Coronary artery (tissue), 2 donors: Measurements from ENCODE around the gene TLR5.

ENCODE experiments used
- DNase-seq: peaks from one replicate; pipeline ENCODE4 v3.0.0-alpha.2; 2017; ENCODE audit warnings: low spot score
- H3K27ac ChIP-seq, 2 donors: fragments of 200-600 bp; sonication (generic); one replicate each; pipeline ENCODE4 v1.5.1; 2016 to 2019
- H3K4me3 ChIP-seq: fragments of 200-600 bp; sonication (generic); 2 replicates; pipeline ENCODE4 v1.5.1; 2016; ENCODE audit warnings: mild to moderate bottlenecking, moderate library complexity
- TF ChIP-seq, protein P1 (sequence below): fragments of 200-600 bp; sonication (generic); IDR thresholded peaks from one replicate; pipeline ENCODE4 v1.5.1; 2019; ENCODE audit warnings: antibody characterized with exemption

The TLR5 gene

DNA sequence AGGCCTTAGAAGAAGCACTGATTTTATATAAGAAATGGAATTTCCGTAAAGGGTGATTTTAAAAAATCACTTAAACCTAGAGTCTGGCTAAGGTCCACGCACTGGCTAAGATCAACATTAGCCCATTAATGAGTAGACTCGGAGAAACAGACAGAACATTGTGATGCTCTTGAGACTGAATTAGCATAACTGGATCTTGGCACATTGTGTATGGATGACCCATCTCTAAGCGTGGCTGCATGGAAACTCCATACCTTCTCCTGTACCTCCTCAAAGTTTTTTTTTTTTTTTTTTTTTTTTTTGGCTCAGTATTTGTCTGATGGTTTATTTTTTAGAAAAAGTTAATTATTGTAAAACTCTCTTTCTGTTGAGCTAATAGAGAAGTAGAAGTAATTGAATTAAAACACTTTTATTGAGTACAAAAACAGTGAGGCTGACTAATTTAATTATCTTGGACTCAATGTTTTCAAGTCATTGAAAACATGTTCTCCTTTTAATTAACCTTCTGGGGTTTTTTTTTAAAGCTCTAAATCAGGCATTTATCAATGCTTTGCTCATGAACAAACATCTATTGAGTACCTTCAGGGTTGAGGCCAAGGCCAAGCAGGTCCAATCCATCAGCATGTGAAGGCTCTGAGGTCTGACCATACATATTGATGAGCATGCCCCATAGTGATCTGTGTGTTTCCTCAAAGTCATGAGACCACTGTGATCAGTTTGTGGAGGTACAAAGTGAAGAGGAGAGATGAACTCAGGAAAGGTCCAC, 74.0 kb downstream of the TLR5 start:
- no peak for DNase-seq
- TF ChIP-seq, protein P1, sequence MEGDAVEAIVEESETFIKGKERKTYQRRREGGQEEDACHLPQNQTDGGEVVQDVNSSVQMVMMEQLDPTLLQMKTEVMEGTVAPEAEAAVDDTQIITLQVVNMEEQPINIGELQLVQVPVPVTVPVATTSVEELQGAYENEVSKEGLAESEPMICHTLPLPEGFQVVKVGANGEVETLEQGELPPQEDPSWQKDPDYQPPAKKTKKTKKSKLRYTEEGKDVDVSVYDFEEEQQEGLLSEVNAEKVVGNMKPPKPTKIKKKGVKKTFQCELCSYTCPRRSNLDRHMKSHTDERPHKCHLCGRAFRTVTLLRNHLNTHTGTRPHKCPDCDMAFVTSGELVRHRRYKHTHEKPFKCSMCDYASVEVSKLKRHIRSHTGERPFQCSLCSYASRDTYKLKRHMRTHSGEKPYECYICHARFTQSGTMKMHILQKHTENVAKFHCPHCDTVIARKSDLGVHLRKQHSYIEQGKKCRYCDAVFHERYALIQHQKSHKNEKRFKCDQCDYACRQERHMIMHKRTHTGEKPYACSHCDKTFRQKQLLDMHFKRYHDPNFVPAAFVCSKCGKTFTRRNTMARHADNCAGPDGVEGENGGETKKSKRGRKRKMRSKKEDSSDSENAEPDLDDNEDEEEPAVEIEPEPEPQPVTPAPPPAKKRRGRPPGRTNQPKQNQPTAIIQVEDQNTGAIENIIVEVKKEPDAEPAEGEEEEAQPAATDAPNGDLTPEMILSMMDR = no peak
- Histone ChIP-seq H3K4me3 (no peak overlapping the region), H3K27ac (no peak overlapping the region)

DNA sequence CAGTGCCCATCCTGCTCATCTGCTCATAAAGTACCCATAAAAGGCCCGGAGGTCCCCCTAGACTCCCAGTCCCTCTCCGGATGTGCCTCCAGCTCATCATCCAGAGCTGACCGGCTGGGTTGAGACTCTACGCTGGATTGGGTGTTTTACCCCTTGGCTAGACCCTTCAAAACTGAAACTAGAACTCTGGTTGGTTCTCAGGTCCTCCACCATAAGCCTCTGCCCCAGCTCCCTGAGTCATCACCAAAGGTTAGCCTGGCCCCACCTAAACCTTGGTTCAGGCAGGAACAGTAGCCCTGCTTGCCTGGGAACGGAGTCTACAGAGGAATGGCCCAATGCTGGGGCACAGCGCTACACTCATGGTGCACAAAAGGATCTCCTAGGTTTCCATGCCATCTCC, 75.1 kb downstream of the TLR5 start:
- Histone ChIP-seq H3K4me3 (no peak overlapping the region), H3K27ac (no peak overlapping the region)
- TF ChIP-seq, protein P1 = no peak
- DNase-seq = no peak

DNA sequence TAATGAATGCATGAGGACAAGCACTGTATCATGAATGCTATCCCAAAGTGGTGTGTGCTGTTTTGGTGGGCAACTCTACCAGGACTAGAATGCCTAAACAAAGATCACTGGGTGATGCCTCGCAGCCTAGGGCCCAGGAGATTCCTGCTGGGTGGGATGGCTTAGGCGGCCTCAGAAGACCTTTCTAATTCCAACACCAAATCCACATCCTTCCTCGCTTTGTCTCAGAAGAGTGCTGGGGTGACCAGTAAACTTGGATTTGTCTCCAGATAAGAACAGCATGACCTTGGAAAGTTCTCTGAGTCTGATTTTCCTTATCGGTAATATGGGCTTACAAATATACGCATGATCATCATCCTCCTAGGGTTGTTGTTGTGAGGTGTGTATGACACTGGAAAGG, 76.6 kb downstream of the TLR5 start:
- H3K27ac ChIP-seq = no peak overlapping the region
- no peak overlapping the region for H3K4me3 ChIP-seq
- TF ChIP-seq, protein P1 = no peak
- no peak for DNase-seq

DNA sequence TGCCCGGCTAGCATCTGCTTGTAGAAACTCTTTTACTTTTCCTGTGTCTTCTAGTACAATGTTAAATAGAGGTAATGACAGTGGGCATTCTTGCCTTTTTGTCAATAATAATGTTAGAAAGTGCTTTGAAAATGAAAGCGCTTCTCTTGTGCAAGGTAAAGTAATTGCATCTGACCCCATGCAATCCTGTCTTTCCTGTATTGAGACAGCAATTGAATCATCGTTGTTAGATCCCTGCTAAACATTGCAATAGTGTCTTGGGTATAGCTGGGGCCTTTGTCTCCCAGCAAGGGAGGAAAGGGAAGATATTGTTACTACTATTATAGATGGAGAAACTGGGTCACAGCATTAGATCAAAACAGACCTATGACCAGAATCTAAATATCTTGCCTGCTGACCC, 80.9 kb downstream of the TLR5 start:
- TF ChIP-seq, protein P1 = no peak
- H3K4me3 ChIP-seq = no peak overlapping the region
- H3K27ac ChIP-seq = no peak overlapping the region

GRCh38 chr1:223059526-223059925, 83.5 kb downstream of the TLR5 start:
- TF ChIP-seq, protein P1 = no peak
- H3K27ac ChIP-seq = no peak overlapping the region
- no peak for DNase-seq
- H3K4me3 ChIP-seq = no peak overlapping the region

More for the DNA sequence above, 80.9 kb downstream of the TLR5 start:
- no peak for DNase-seq
